Measurements from ENCODE around the gene CRABP1.

DNA sequence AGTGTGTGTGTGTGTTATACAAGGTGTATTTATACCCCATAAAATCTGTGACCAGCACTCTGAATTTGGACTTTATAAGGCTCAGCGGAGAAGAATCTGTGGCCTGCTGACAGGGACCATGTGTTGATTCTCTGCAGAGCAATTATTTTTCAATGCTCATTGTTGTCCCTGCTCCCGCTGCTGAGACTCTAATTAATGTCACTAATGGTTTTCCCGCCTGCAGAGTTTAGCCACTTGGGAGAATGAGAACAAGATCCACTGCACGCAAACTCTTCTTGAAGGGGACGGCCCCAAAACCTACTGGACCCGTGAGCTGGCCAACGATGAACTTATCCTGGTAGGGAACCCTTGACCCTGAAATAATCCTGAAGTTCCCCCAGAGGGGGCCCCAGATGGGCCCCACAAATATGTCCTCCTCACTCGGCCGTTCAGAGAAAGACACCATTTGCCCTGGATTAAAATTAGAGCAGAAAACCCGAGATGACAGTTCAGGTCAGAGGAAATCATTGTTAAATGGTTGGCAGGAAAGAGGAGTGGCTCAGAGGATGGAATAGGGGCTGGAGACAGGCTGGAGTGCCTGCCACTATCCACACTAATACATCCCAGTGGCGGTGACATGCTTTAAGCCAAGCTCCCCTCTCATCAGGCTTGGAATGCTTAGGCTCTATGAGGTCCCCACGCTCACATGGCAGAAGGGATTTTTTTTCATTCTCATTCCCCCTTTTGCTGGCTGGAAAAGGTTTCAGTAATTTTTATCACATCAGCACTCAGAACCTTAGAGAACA is 3.3 kb downstream of the CRABP1 start:
- TF ChIP-seq, protein P1, sequence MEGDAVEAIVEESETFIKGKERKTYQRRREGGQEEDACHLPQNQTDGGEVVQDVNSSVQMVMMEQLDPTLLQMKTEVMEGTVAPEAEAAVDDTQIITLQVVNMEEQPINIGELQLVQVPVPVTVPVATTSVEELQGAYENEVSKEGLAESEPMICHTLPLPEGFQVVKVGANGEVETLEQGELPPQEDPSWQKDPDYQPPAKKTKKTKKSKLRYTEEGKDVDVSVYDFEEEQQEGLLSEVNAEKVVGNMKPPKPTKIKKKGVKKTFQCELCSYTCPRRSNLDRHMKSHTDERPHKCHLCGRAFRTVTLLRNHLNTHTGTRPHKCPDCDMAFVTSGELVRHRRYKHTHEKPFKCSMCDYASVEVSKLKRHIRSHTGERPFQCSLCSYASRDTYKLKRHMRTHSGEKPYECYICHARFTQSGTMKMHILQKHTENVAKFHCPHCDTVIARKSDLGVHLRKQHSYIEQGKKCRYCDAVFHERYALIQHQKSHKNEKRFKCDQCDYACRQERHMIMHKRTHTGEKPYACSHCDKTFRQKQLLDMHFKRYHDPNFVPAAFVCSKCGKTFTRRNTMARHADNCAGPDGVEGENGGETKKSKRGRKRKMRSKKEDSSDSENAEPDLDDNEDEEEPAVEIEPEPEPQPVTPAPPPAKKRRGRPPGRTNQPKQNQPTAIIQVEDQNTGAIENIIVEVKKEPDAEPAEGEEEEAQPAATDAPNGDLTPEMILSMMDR (IDR thresholded peaks at IDR 0.05; ENCODE audit: insufficient read depth, low read depth, low read length): no peak
- no peak for TF ChIP-seq EZH2 (IDR thresholded peaks at IDR 0.05; ENCODE audit: insufficient read depth, low read length)
